Mucosa of descending colon (tissue), 3 donors: ENCODE measurements around the gene IFT22. TPM values are rescaled to one million over a fixed set of nuclear protein-coding genes. Genes with fewer than 3 reads are reported as not detected.
A peak's percentile ranks its signal among the peaks of the same experiment; 100 is the strongest.

ENCODE experiments used
- ATAC-seq: fragments of 200-7000 bp; cut with Tn5 transposase; one replicate; pipeline ENCODE4 v1.9.1; 2020; ENCODE audit warnings: mild to moderate bottlenecking, moderate library complexity
- DNase-seq, 3 donors: peaks; one replicate each; pipeline ENCODE4 v3.0.0-alpha.2; 2020
- H3K36me3 ChIP-seq: fragments of 200-600 bp; one replicate; pipeline ENCODE4 v1.8.0; 2021; ENCODE audit warnings: low read depth, mild to moderate bottlenecking
- H3K4me1 ChIP-seq: fragments of 200-600 bp; one replicate; pipeline ENCODE4 v1.8.0; 2021; ENCODE audit warnings: low read depth, mild to moderate bottlenecking
- H3K4me3 ChIP-seq: fragments of 200-600 bp; one replicate; pipeline ENCODE4 v1.8.0; 2021; ENCODE audit warnings: mild to moderate bottlenecking
- H3K9me3 ChIP-seq: fragments of 200-600 bp; one replicate; pipeline ENCODE4 v1.8.0; 2021; ENCODE audit warnings: mild to moderate bottlenecking
- intact Hi-C, 2 donors: fragments of 100-400 bp; cut with DNase I in 1 of 2; cut with micrococcal nuclease in 1 of 2; formaldehyde crosslinking; loops; one replicate each; pipeline versions ENCODE4 v1.11.0 to v1.11.1; 2022; cut with DNase I, micrococcal nuclease
- total RNA-seq, 3 donors: library from RNA; stranded (reverse); fragmentation: NEBNext Ultra II Directional in 2 of 3; extraction: Animal tissue kit (Norgen Biotek cat#: 25700) in 2 of 3; gene quantifications; one replicate each; pipeline versions ENCODE4 v1.2.1 to v1.2.4, GENCODE V29; 2021 to 2023
- TF ChIP-seq, protein P1 (sequence below): fragments of 200-600 bp; IDR thresholded peaks from one replicate; pipeline ENCODE4 v1.8.0; 2022; ENCODE audit warnings: antibody characterized with exemption, mild to moderate bottlenecking
- donor health status: DM: no; HTN: no; CAD: no; lungs with moderate emphysema.
- donor health status: DM: no; HTN: no; CAD: no.
- donor health status: DM: no; HTN: yes; CAD: no.

The IFT22 gene
- total RNA-seq, 3 donors from 2014 or later = 5.0 to 23.5 (median 5.5) TPM

DNA sequence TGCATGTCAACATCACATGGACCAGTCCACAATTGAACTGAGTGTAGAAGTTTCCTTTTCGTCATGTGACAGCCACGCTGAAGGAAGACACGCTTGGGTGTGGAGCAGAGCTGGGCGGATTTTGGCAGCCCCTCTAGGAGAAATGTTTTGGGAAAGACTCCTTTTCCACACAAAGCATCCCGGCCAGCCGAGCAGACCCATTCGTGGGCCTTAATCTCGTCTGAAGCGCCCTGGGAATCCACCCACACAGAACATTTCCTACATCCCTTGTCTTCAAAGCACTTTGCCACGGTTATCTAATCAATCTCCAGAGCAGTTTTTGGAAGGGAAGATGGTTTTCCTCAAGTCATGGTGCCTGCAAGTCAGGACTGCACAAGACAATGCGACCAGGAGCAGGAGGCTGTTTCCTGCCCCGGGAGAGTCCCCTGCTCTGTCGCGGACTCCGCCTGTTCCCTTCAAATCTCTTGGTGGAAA, 8.4 kb upstream of the IFT22 start:
- DNase-seq (no peak), ATAC-seq (no peak)
- no peaks in the 10 kb centered on the region for H3K4me1 ChIP-seq
- H3K4me3 ChIP-seq = no peak overlapping the region
- no peaks in the 10 kb centered on the region for H3K36me3 ChIP-seq
- no peaks in the 10 kb centered on the region for H3K9me3 ChIP-seq
- intact Hi-C loops = no loop called here
- TF ChIP-seq, protein P1, sequence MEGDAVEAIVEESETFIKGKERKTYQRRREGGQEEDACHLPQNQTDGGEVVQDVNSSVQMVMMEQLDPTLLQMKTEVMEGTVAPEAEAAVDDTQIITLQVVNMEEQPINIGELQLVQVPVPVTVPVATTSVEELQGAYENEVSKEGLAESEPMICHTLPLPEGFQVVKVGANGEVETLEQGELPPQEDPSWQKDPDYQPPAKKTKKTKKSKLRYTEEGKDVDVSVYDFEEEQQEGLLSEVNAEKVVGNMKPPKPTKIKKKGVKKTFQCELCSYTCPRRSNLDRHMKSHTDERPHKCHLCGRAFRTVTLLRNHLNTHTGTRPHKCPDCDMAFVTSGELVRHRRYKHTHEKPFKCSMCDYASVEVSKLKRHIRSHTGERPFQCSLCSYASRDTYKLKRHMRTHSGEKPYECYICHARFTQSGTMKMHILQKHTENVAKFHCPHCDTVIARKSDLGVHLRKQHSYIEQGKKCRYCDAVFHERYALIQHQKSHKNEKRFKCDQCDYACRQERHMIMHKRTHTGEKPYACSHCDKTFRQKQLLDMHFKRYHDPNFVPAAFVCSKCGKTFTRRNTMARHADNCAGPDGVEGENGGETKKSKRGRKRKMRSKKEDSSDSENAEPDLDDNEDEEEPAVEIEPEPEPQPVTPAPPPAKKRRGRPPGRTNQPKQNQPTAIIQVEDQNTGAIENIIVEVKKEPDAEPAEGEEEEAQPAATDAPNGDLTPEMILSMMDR = no peak

DNA sequence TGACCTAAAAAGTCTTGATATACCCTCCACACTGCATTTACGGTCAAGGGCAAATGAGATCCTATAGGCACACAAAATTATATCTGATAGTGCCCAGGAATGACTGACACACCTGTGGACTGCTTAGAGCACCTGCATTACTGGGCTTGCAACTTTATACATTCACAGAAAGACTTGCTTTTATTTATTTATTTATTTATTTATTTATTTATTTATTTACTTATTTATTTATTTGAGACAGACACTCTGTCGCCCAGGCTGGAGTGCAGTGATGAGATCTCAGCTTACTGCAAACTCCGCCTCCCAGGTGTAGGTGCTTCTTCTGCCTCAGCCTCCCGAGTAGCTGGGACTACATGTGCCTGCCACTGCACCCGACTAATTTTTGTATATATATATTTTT, 6.5 kb upstream of the IFT22 start:
- no peak for ATAC-seq
- H3K4me3 ChIP-seq = no peak overlapping the region
- intact Hi-C loops = no loop called here
- no peak for DNase-seq
- TF ChIP-seq, protein P1 = no peak
- no peaks in the 10 kb centered on the region for H3K36me3 ChIP-seq
- H3K9me3 ChIP-seq = no peaks in the 10 kb centered on the region
- no peaks in the 10 kb centered on the region for H3K4me1 ChIP-seq

DNA sequence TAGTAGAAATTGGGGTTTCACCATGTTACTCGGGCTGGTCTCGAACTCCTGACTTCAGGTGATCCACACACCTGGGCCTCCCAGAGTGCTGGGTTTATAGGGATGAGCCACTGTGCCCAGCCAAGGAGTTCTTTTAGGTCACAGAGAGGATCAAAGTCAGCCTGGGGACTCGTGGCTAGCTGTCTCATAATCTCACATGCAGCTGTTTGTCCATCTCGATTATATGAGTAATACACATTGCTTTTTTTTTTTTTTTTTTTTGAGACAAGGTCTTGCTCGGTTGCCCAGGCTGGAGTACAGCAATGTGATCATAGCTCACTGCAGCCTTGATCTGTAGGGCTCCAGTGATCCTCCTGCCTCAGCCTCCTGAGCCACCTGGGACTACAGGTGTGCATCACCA, 2.2 kb downstream of the IFT22 start:
- H3K4me3 ChIP-seq = no peak overlapping the region
- DNase-seq (no peak), ATAC-seq (no peak)
- no peaks in the 10 kb centered on the region for H3K36me3 ChIP-seq
- intact Hi-C loops = no loop called here
- H3K4me1 ChIP-seq = peaks cover 4% of the 10 kb centered on the region
- no peaks in the 10 kb centered on the region for H3K9me3 ChIP-seq
- TF ChIP-seq, protein P1 = no peak

DNA sequence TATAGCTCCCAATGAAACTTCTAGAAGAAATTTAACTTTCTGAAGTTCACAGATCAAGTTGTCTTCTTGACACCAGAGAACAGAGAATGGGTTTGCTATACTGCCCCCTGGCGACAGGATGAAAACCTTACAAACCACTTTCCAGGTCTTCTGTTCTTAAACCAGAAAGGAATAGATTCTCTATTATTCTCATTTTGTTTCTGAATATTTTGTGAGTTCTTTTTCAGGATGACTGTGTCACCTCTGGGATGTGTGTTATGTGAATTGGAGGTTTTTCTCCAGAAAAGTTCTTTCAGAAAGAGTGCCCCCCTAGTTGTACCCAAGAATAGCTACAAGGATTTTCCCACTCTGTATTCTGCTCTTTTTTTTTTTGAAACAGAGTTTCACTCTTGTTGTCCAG, 6.3 kb downstream of the IFT22 start:
- DNase-seq (peak in 1 of 3 donors; percentile 47), ATAC-seq (peak; percentile 49)
- H3K4me3 ChIP-seq = no peak overlapping the region
- H3K9me3 ChIP-seq = no peaks in the 10 kb centered on the region
- no peaks in the 10 kb centered on the region for H3K4me1 ChIP-seq
- intact Hi-C loops = no loop called here
- H3K36me3 ChIP-seq = no peaks in the 10 kb centered on the region
- TF ChIP-seq, protein P1 = no peak

DNA sequence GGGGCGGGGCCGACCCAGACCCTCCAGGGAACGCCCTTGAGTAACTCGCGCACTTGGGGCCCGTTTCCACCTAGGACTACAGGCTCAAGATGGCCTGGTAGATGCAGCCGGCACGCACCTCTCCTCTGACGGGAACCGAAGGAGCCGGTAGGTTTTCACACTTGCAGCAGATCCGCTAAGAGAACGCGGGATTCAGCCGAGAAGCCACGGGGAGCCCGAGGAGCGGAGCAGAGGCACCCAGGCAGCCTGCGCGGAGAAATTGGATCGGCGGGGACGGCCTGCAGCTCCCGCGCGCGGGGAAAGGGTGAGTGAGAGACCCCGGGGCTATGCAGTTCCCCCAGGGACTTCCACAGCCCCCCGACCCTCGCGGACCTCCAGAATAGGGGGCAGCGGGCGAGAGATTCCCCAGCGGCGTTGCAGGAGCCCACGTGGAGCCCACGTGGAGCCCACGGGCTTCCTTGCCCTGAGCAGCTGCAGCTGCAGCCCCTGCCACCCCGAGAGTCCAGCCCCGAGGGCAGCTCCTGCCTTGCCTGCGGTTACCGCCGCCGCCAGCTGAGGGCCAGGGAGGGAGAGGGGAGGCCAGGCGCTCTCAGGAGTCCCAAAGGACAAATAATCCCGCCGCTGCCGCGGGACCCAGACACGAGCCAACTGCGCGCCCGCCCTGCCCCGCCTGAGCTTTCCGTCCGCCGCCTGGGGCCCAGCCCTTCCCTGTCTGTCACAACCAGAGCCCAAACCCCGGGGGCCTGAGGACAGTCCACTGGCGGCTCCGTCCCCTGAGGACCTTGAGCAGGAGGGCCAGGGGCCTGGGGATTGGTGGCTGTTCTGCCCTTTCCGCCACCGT, 13.1 kb downstream of the IFT22 start:
- intact Hi-C loops = no loop called here
- H3K9me3 ChIP-seq = no peaks in the 10 kb centered on the region
- peak; percentile 81 to 84 (median 84) for DNase-seq
- peak; percentile 98 for ATAC-seq
- H3K4me1 ChIP-seq = no peaks in the 10 kb centered on the region
- no peaks in the 10 kb centered on the region for H3K36me3 ChIP-seq
- TF ChIP-seq, protein P1 = no peak
- H3K4me3 ChIP-seq = no peak overlapping the region
